ENCODE data around the gene FAM83G. TPM values are rescaled to one million over a fixed set of nuclear protein-coding genes. Genes with fewer than 3 reads are reported as not detected.

FAM83G gene
- total and polyA plus RNA-seq, 2 experiments from 2014 or later = 14.7 to 25.4 TPM

GRCh38 chr17:19020016-19020415 lies 15.5 kb upstream of the FAM83G start:
- Histone ChIP-seq H3K27me3 (no peaks in the 10 kb centered on the region), H3K4me3 (no peak overlapping the region), H4K20me1 (ENCODE audit: insufficient read depth, poor library complexity, severe bottlenecking) (no peaks in the 10 kb centered on the region), H2AFZ (no peak overlapping the region), H3K79me2 (no peaks in the 10 kb centered on the region), H3K4me1 (ENCODE audit: insufficient read depth) (no peaks in the 10 kb centered on the region), H3K36me3 (replicated peaks; ENCODE audit: insufficient read depth, low read depth) (no peaks in the 10 kb centered on the region), H3K9me3 (ENCODE audit: low read depth) (no peaks in the 10 kb centered on the region), H3K27ac (no peak overlapping the region), H3K9me2 (replicated peaks; ENCODE audit: insufficient read depth) (no peaks in the 10 kb centered on the region), H3K4me2 (no peak overlapping the region)
- DNase-seq (ENCODE audit: low spot score) = no peak
- WGBS (ENCODE audit: low lambda C conversion rate, missing lambda C conversion rate) = 93% methylated on average over 3 of the region's 3 CpGs
- TF ChIP-seq EZH2 (IDR thresholded peaks at IDR 0.05; ENCODE audit: borderline replicate concordance) (no peak), CTCF (IDR thresholded peaks at IDR 0.05; ENCODE audit: poor library complexity) (no peak), EZH2phosphoT487 (IDR thresholded peaks at IDR 0.05; ENCODE audit: low read depth, severe bottlenecking, unreplicated experiment) (no peak)

GRCh38 chr17:19019041-19019941 lies 14.7 kb upstream of the FAM83G start:
- H2AFZ ChIP-seq = no peak overlapping the region
- H3K27me3 ChIP-seq = no peaks in the 10 kb centered on the region
- 76% methylated on average over 27 of the region's 27 CpGs for WGBS (ENCODE audit: low lambda C conversion rate, missing lambda C conversion rate)
- DNase-seq (ENCODE audit: low spot score) = no peak
- H3K4me1 ChIP-seq (ENCODE audit: insufficient read depth) = no peaks in the 10 kb centered on the region
- H3K4me2 ChIP-seq = no peak overlapping the region
- no peak overlapping the region for H3K4me3 ChIP-seq
- no peaks in the 10 kb centered on the region for H3K9me2 ChIP-seq (replicated peaks; ENCODE audit: insufficient read depth)
- H3K27ac ChIP-seq = no peak overlapping the region
- TF ChIP-seq EZH2phosphoT487 (IDR thresholded peaks at IDR 0.05; ENCODE audit: low read depth, severe bottlenecking, unreplicated experiment) (no peak), EZH2 (IDR thresholded peaks at IDR 0.05; ENCODE audit: borderline replicate concordance) (no peak), CTCF (IDR thresholded peaks at IDR 0.05; ENCODE audit: poor library complexity) (no peak)
- no peaks in the 10 kb centered on the region for H3K36me3 ChIP-seq (replicated peaks; ENCODE audit: insufficient read depth, low read depth)
- H4K20me1 ChIP-seq (ENCODE audit: insufficient read depth, poor library complexity, severe bottlenecking) = no peaks in the 10 kb centered on the region
- H3K79me2 ChIP-seq = no peaks in the 10 kb centered on the region
- H3K9me3 ChIP-seq (ENCODE audit: low read depth) = no peaks in the 10 kb centered on the region

GRCh38 chr17:19018600-19018950 lies 14.0 kb upstream of the FAM83G start:
- H3K27ac ChIP-seq = no peak overlapping the region
- no peaks in the 10 kb centered on the region for H3K9me2 ChIP-seq (replicated peaks; ENCODE audit: insufficient read depth)
- no peak for DNase-seq (ENCODE audit: low spot score)
- H4K20me1 ChIP-seq (ENCODE audit: insufficient read depth, poor library complexity, severe bottlenecking) = no peaks in the 10 kb centered on the region
- H3K4me1 ChIP-seq (ENCODE audit: insufficient read depth) = no peaks in the 10 kb centered on the region
- H2AFZ ChIP-seq = no peak overlapping the region
- no peaks in the 10 kb centered on the region for H3K36me3 ChIP-seq (replicated peaks; ENCODE audit: insufficient read depth, low read depth)
- H3K4me2 ChIP-seq = no peak overlapping the region
- H3K79me2 ChIP-seq = no peaks in the 10 kb centered on the region
- H3K27me3 ChIP-seq = no peaks in the 10 kb centered on the region
- TF ChIP-seq CTCF (IDR thresholded peaks at IDR 0.05; ENCODE audit: poor library complexity) (no peak), EZH2 (IDR thresholded peaks at IDR 0.05; ENCODE audit: borderline replicate concordance) (no peak), EZH2phosphoT487 (IDR thresholded peaks at IDR 0.05; ENCODE audit: low read depth, severe bottlenecking, unreplicated experiment) (no peak)
- H3K9me3 ChIP-seq (ENCODE audit: low read depth) = no peaks in the 10 kb centered on the region
- 89% methylated on average over 6 of the region's 6 CpGs for WGBS (ENCODE audit: low lambda C conversion rate, missing lambda C conversion rate)
- no peak overlapping the region for H3K4me3 ChIP-seq

All from hepatocyte (in vitro differentiated cells).